Heart left ventricle (tissue), 16 donors: ENCODE measurements around the gene PACRG. TPM values are rescaled to one million over a fixed set of nuclear protein-coding genes. Genes with fewer than 3 reads are reported as not detected.
A peak's percentile ranks its signal among the peaks of the same experiment; 100 is the strongest.

ENCODE experiments used
- ATAC-seq, 4 donors: fragments of 200-7000 bp; cut with Tn5 transposase; one replicate each; pipeline ENCODE4 v1.9.1; 2020 to 2022; ENCODE audit warnings: moderate library complexity in 4 of 4, mild to moderate bottlenecking in 3 of 4, moderate number of reproducible peaks in 1 of 4
- DNase-seq, 5 donors: peaks; one replicate each; pipeline ENCODE4 v3.0.0-alpha.2; 2020
- H3K27ac ChIP-seq, 12 donors: fragments of 200-600 bp; sonication (generic) in 4 of 12; one replicate each; pipeline versions ENCODE4 v1.5.0 to v1.8.0; 2016 to 2022; ENCODE audit warnings: mild to moderate bottlenecking in 2 of 12
- H3K27me3 ChIP-seq, 9 donors: fragments of 200-600 bp; sonication (generic) in 2 of 9; one replicate each; pipeline versions ENCODE4 v1.5.1 to v1.8.0; 2016 to 2022; ENCODE audit warnings: mild to moderate bottlenecking in 3 of 9
- H3K36me3 ChIP-seq, 9 donors: fragments of 200-600 bp; sonication (generic) in 2 of 9; one replicate each; pipeline versions ENCODE4 v1.5.0 to v1.8.0; 2018 to 2022; ENCODE audit warnings: mild to moderate bottlenecking in 2 of 9
- H3K4me1 ChIP-seq, 12 donors: fragments of 200-600 bp; sonication (generic) in 4 of 12; one replicate each; pipeline versions ENCODE4 v1.5.0 to v1.8.0; 2016 to 2022; ENCODE audit warnings: mild to moderate bottlenecking in 3 of 12
- H3K4me3 ChIP-seq, 12 donors: fragments of 200-600 bp; sonication (generic) in 4 of 12; one replicate each; pipeline versions ENCODE4 v1.5.0 to v1.8.0; 2017 to 2022; ENCODE audit warnings: mild to moderate bottlenecking in 9 of 12, moderate library complexity in 4 of 12
- H3K9me3 ChIP-seq, 12 donors: fragments of 200-600 bp; sonication (generic) in 4 of 12; one replicate each; pipeline versions ENCODE4 v1.5.0 to v1.8.0; 2016 to 2022; ENCODE audit warnings: mild to moderate bottlenecking in 1 of 12
- POLR2A ChIP-seq, 2 donors: fragments of 450-650 bp; IDR thresholded peaks; one replicate each; pipeline ENCODE4 v1.6.1; 2017; ENCODE audit warnings: antibody characterized with exemption in 2 of 2, mild to moderate bottlenecking in 2 of 2, moderate library complexity in 2 of 2
- WGBS, 4 donors: extraction: QIAGEN DNeasy Blood & Tissue Kit in 2 of 4; methylation state at CpG; one replicate each; pipeline versions ENCODE4 v1.1.5 to v1.1.7; 2013 to 2018; 5-methylcytosine and 5-hydroxymethylcytosine counted together
- intact Hi-C, 10 donors: fragments of 100-400 bp; cut with DNase I; formaldehyde crosslinking; loops; one replicate each; pipeline versions ENCODE4 v1.11.1 to v1.14.2; 2022
- polyA plus RNA-seq, 2 donors: library from polyadenylated mRNA; stranded (reverse); fragments of 200-250 nt; gene quantifications; one replicate each; pipeline ENCODE4 v1.2.3, GENCODE V29; 2013
- total RNA-seq, 9 donors: library from RNA; depleted of rRNA in 2 of 9; stranded (reverse); fragments of >200 nt in 2 of 9; fragmentation: NEBNext Ultra II Directional in 3 of 9; extraction: Animal tissue kit (Norgen Biotek cat#: 25700) in 3 of 9; gene quantifications; one replicate each; pipeline versions ENCODE4 v1.1.0 to v1.2.4, GENCODE V29; 2016 to 2023
- TF ChIP-seq, protein P1 (sequence below), 12 donors: fragments of 200-600 bp; sonication (generic) in 4 of 12; IDR thresholded peaks; one replicate each; pipeline versions ENCODE4 v1.5.0 to v1.8.0; 2018 to 2022; ENCODE audit warnings: antibody characterized with exemption in 12 of 12, mild to moderate bottlenecking in 5 of 12
- donor health status: ischemic (EF 13 %, LVEDD 7.1; RV severe dilation, severe dysfunction).
- donor health status: healthy with polysubstance abuse.
- donor health status: DM: no; HTN: yes; CAD: no.
- donor health status: DM: no; HTN: no; CAD: no.
- donor health status: ischemic (EF 25% LVEDD 6.9; RV normal size, moderate dysfunction).
- donor health status: ischemic (EF 25% LVEDD 5.7; RV mildly dilated, moderate dysfunction).
- donor health status: healthy.
- donor health status: DM: yes; HTN: yes; CAD: no.
- donor health status: ischemic (EF 35%, LVEDD 5.7; RV mildly dilated, moderate dysfunction).
- donor health status: nonischemic (EF 11% LVEDD 7.7; RV severe dilation, severe dysfunction).
- donor health status: DM: yes; HTN: yes; CAD: no.
- donor health status: PGD.
- donor health status: ischemic (EF 29% LVEDD 5.4; RV normal size, mild dysfunction).
- donor health status: nonischemic (EF 23%, LVEDD 6.1; RV moderate dilation, normal function).

The PACRG gene
- total and polyA plus RNA-seq, 11 donors = 2.0 to 83.3 (median 11.8) TPM

DNA sequence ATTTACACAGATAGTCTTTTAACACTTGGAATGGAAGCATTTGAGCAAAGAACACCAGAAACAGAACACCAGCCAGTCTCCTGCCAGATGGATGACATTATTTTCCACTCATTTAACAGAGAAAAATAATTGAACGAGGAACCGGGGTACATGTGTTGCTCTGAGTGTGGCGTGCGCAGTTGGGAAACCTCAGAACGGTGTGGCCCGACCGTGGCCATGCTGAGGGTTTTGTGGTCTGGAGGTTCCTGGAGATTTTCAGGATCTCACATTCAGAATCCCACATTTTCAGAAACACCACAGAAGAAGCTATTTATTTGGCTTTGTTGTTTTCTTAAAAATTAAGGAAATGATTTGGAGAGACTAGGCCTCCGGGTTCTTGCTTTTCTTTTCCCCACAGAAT is 559.9 kb downstream of the PACRG start:
- WGBS, 4 donors = 95 to 99% (median 97%) methylated on average over 8 of the region's 8 CpGs
- intact Hi-C loops = loop anchor here in 2 of 10 donors (5.0 to 10.0 kb wide), 2 partner anchors 75 to 127 kb away; partner anchors contain the start of gene QKI (in 1 of the 2)
- no peaks in the 10 kb centered on the region for H3K9me3 ChIP-seq
- no peak for DNase-seq
- H3K27me3 ChIP-seq = no peaks in the 10 kb centered on the region
- TF ChIP-seq POLR2A (IDR thresholded peaks at IDR 0.05) = no peak
- TF ChIP-seq, protein P1, sequence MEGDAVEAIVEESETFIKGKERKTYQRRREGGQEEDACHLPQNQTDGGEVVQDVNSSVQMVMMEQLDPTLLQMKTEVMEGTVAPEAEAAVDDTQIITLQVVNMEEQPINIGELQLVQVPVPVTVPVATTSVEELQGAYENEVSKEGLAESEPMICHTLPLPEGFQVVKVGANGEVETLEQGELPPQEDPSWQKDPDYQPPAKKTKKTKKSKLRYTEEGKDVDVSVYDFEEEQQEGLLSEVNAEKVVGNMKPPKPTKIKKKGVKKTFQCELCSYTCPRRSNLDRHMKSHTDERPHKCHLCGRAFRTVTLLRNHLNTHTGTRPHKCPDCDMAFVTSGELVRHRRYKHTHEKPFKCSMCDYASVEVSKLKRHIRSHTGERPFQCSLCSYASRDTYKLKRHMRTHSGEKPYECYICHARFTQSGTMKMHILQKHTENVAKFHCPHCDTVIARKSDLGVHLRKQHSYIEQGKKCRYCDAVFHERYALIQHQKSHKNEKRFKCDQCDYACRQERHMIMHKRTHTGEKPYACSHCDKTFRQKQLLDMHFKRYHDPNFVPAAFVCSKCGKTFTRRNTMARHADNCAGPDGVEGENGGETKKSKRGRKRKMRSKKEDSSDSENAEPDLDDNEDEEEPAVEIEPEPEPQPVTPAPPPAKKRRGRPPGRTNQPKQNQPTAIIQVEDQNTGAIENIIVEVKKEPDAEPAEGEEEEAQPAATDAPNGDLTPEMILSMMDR (IDR thresholded peaks at IDR 0.05) = no peak
- no peaks in the 10 kb centered on the region for H3K36me3 ChIP-seq
- peak overlapping the region in 10 of 12 donors; percentile 56 to 86 (median 84) for H3K27ac ChIP-seq
- ATAC-seq = no peak
- H3K4me3 ChIP-seq = no peak overlapping the region
- peaks cover 0 to 15% (median 1%) of the 10 kb centered on the region in 12 donors for H3K4me1 ChIP-seq

DNA sequence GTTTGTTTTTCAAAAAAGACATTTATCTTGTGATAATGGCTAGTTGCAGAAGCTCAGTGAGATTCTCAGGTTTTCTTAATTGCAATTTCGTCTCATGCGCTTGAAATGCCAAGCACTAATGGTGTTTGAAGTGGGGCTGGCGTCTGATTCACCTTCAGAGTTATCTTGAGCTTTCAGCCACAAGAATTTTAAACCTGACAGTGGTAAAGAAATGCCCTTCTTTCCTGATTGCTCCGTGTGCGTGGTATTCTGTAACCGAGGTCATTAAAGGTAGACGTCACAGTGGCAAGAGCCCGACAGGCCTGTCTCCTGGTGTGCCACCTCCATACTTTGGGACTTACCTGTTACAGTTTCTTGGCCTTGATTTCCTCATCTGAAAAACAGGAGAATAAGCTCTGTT is 560.3 kb downstream of the PACRG start:
- Histone ChIP-seq H3K9me3 (no peaks in the 10 kb centered on the region), H3K27ac (peak overlapping the region; percentile 43 to 86 (median 84)), H3K27me3 (no peaks in the 10 kb centered on the region), H3K4me1 (peaks cover 0 to 15% (median 1%) of the 10 kb centered on the region in 12 donors), H3K36me3 (no peaks in the 10 kb centered on the region), H3K4me3 (no peak overlapping the region)
- no peak for DNase-seq
- intact Hi-C loops = loop anchor here in 2 of 10 donors (5.0 to 10.0 kb wide), 2 partner anchors 76 to 127 kb away; partner anchors contain the start of gene QKI (in 1 of the 2)
- WGBS, 4 donors = 48 to 79% (median 74%) methylated on average over 8 of the region's 8 CpGs
- ATAC-seq = no peak
- TF ChIP-seq, protein P1 (IDR thresholded peaks at IDR 0.05) = no peak
- TF ChIP-seq POLR2A (IDR thresholded peaks at IDR 0.05) = no peak

DNA sequence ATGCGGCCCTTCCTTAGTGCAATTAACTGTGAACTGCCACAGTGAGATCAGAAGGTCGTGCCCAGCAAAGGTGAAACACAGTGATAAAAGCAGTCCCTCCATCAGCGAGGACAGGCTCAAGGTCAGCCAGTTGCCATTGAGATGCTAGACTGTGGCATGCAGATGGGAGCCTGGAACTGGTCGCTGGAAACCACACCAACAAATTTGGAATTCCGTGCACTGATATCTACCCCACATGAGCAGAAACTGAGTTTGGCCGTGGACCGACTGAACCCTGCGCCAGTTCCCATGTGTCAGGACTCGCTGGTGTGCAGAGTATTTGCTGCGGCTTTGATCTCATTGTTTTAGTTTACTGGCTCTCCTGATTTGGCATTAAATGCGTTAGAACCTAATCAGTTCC is 561.1 kb downstream of the PACRG start:
- peaks cover 0 to 17% (median 1%) of the 10 kb centered on the region in 12 donors for H3K4me1 ChIP-seq
- H3K27ac ChIP-seq = peak overlapping the region; percentile 47 to 86 (median 84)
- H3K4me3 ChIP-seq = no peak overlapping the region
- 47 to 67% (median 61%) methylated on average over 11 of the region's 11 CpGs for WGBS, 4 donors
- TF ChIP-seq, protein P1 (IDR thresholded peaks at IDR 0.05) = no peak
- no peak for TF ChIP-seq POLR2A (IDR thresholded peaks at IDR 0.05)
- H3K27me3 ChIP-seq = no peaks in the 10 kb centered on the region
- intact Hi-C loops = loop anchor here in 2 of 10 donors (5.0 to 10.0 kb wide), 2 partner anchors 77 to 126 kb away; partner anchors contain the start of gene QKI (in 1 of the 2)
- no peaks in the 10 kb centered on the region for H3K9me3 ChIP-seq
- no peaks in the 10 kb centered on the region for H3K36me3 ChIP-seq
- ATAC-seq = peak; percentile 87 to 95 (median 89)
- DNase-seq = peak in 4 of 5 donors; percentile 70 to 87 (median 75)

DNA sequence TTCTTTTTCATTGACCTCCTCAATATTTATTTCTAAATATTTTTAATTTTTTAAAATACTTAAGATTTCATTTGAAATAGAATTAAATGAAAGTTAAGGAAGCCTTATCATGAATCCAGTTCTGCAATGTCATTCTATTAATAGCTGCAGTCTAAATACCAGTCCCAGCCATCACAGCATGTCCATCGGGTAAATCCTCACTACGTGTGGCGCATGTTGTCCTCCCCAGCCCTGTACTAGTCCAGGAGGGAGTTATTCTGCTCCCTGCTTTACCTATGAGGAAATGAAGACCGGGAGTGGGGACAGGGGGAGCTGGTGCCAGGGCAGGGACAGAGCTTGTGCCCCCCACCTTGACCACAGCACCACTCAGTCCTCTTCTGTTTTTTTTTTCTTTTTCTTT is 561.7 kb downstream of the PACRG start:
- no peaks in the 10 kb centered on the region for H3K36me3 ChIP-seq
- H3K27ac ChIP-seq = peak overlapping the region; percentile 47 to 86 (median 84)
- H3K4me3 ChIP-seq = no peak overlapping the region
- WGBS, 4 donors = 39 to 72% (median 57%) methylated on average over 4 of the region's 4 CpGs
- no peaks in the 10 kb centered on the region for H3K9me3 ChIP-seq
- intact Hi-C loops = loop anchor here in 2 of 10 donors (5.0 to 10.0 kb wide), 2 partner anchors 77 to 125 kb away; partner anchors contain the start of gene QKI (in 1 of the 2)
- no peaks in the 10 kb centered on the region for H3K27me3 ChIP-seq
- TF ChIP-seq, protein P1 (IDR thresholded peaks at IDR 0.05) = no peak
- no peak for TF ChIP-seq POLR2A (IDR thresholded peaks at IDR 0.05)
- peaks cover 0 to 15% (median under 1%) of the 10 kb centered on the region in 12 donors for H3K4me1 ChIP-seq
- ATAC-seq (peak; percentile 76 to 91 (median 90)), DNase-seq (peak in 2 of 5 donors; percentile 56 to 74)
